GM23248 (cell line): ENCODE measurements around the gene KAT14. TPM values are rescaled to one million over a fixed set of nuclear protein-coding genes. Genes with fewer than 3 reads are reported as not detected.

ENCODE experiments used
- DNase-seq: peaks from one replicate; pipeline ENCODE4 v3.0.0-alpha.2; 2015
- H2AFZ ChIP-seq: fragments of 200-600 bp; sonication (generic); 2 replicates; pipeline ENCODE4 v1.6.1; 2016; ENCODE audit warnings: antibody characterized with exemption
- H3F3A ChIP-seq: fragments of 200-600 bp; sonication (generic); 2 replicates; pipeline ENCODE4 v1.6.1; 2016; ENCODE audit warnings: mild to moderate bottlenecking, antibody characterized with exemption, mixed run types; ENCODE audit not compliant: insufficient read depth
- H3K27ac ChIP-seq: fragments of 200-600 bp; sonication (generic); 2 replicates; pipeline ENCODE4 v1.5.1; 2016; ENCODE audit warnings: mild to moderate bottlenecking
- H3K27me3 ChIP-seq: fragments of 200-600 bp; sonication (generic); replicated peaks from 2 replicates; pipeline ENCODE4 v1.6.1; 2016; ENCODE audit warnings: mild to moderate bottlenecking; ENCODE audit not compliant: insufficient read depth
- H3K36me3 ChIP-seq: fragments of 200-600 bp; sonication (generic); 2 replicates; pipeline ENCODE4 v1.6.1; 2016; ENCODE audit warnings: low read depth, mild to moderate bottlenecking
- H3K4me1 ChIP-seq: fragments of 200-600 bp; sonication (generic); 2 replicates; pipeline ENCODE4 v1.6.1; 2016; ENCODE audit warnings: mild to moderate bottlenecking; ENCODE audit not compliant: insufficient read depth
- H3K4me2 ChIP-seq: fragments of 200-600 bp; sonication (generic); one replicate; pipeline ENCODE4 v1.6.1; 2016; ENCODE audit warnings: mild to moderate bottlenecking; ENCODE audit not compliant: unreplicated experiment
- H3K4me3 ChIP-seq: fragments of 200-600 bp; sonication (generic); 2 replicates; pipeline ENCODE4 v1.5.1; 2016; ENCODE audit warnings: mild to moderate bottlenecking
- H3K79me2 ChIP-seq: fragments of 200-600 bp; sonication (generic); 2 replicates; pipeline ENCODE4 v1.6.1; 2016; ENCODE audit warnings: mild to moderate bottlenecking; ENCODE audit not compliant: insufficient read depth
- H3K9ac ChIP-seq: fragments of 200-600 bp; sonication (generic); 2 replicates; pipeline ENCODE4 v1.6.1; 2016; ENCODE audit warnings: mild to moderate bottlenecking
- H3K9me2 ChIP-seq: fragments of 200-600 bp; sonication (generic); 2 replicates; pipeline ENCODE4 v1.6.1; 2016; ENCODE audit warnings: mixed run types, mild to moderate bottlenecking, moderate library complexity; ENCODE audit not compliant: insufficient read depth
- H3K9me3 ChIP-seq: fragments of 200-600 bp; sonication (generic); one replicate; pipeline ENCODE4 v1.6.1; 2017; ENCODE audit warnings: low read depth
- H4K20me1 ChIP-seq: fragments of 200-600 bp; sonication (generic); 2 replicates; pipeline ENCODE4 v1.6.0; 2016; ENCODE audit not compliant: insufficient read depth
- EZH2 ChIP-seq: fragments of 200-600 bp; sonication (generic); IDR thresholded peaks from 2 replicates; pipeline ENCODE4 v1.6.1; 2018; ENCODE audit warnings: antibody characterized with exemption, mild to moderate bottlenecking; ENCODE audit not compliant: insufficient read depth, poor library complexity, severe bottlenecking
- EZH2phosphoT487 ChIP-seq: fragments of 200-600 bp; sonication (generic); IDR thresholded peaks from 2 replicates; pipeline ENCODE4 v1.6.1; 2018; ENCODE audit warnings: antibody characterized with exemption, moderate library complexity, mild to moderate bottlenecking, low read depth; ENCODE audit not compliant: insufficient read depth
- WGBS, 2 experiments: methylation state at CpG; one replicate each; pipeline ENCODE4 v1.1.6; 2015 to 2017; ENCODE audit warnings: low lambda C conversion rate in 2 of 2, low coverage in 1 of 2; ENCODE audit errors: missing lambda C conversion rate in 2 of 2; 5-methylcytosine and 5-hydroxymethylcytosine counted together
- in situ Hi-C: fragments of 300-500 bp; cut with MboI; formaldehyde crosslinking; loops from 2 replicates; pipeline ENCODE4 v1.15.0; 2020
- polyA plus RNA-seq: library from polyadenylated mRNA; unstranded; fragments of >200 nt; fragmentation: Nextera tagmentation; extraction: Ambion mirVana; gene quantifications from 2 replicates; pipeline ENCODE4 v1.2.1, GENCODE V29; 2016
- total RNA-seq: library from RNA; depleted of rRNA; stranded (reverse); fragments of >200 nt; shearing (Covaris generic); gene quantifications from 2 replicates; pipeline ENCODE4 v1.2.3, GENCODE V29; 2014

KAT14 gene
- total and polyA plus RNA-seq, 2 experiments from 2014 or later: 10.2 to 21.7 TPM

GRCh38 chr20:18133962-18134361 is 3.7 kb upstream of the KAT14 start:
- Histone ChIP-seq H3K9ac (no peak overlapping the region), H2AFZ (no peak overlapping the region), H4K20me1 (no peaks in the 10 kb centered on the region), H3K27me3 (no peaks in the 10 kb centered on the region), H3K27ac (no peak overlapping the region), H3K36me3 (no peaks in the 10 kb centered on the region), H3K4me3 (no peak overlapping the region), H3K9me2 (no peaks in the 10 kb centered on the region), H3K79me2 (peaks cover 10% of the 10 kb centered on the region), H3F3A (0 out of 2 replicates have a peak, but pooled peaks cover 5% of the 10 kb centered on the region), H3K9me3 (no peaks in the 10 kb centered on the region), H3K4me1 (peaks cover 9% of the 10 kb centered on the region), H3K4me2 (no peak overlapping the region)
- in situ Hi-C loops: no loop called here
- WGBS, 2 experiments: 17 to 22% methylated on average over 2 of the region's 2 CpGs
- no peak for DNase-seq
- no peak for TF ChIP-seq EZH2phosphoT487
- TF ChIP-seq EZH2: no peak

GRCh38 chr20:18138266-18138582 is 561 bp downstream of the KAT14 start:
- Histone ChIP-seq H3K4me2 (peak overlapping the region; percentile 84), H4K20me1 (no peaks in the 10 kb centered on the region), H3K9me2 (no peaks in the 10 kb centered on the region), H2AFZ (peak overlapping the region; percentile 100), H3K36me3 (0 out of 2 replicates have a peak, but pooled peaks cover 7% of the 10 kb centered on the region), H3K9ac (peak overlapping the region; percentile 91), H3K4me1 (peaks cover 18% of the 10 kb centered on the region), H3K4me3 (peak overlapping the region; percentile 95), H3K27ac (peak overlapping the region; percentile 66), H3K9me3 (no peaks in the 10 kb centered on the region), H3K79me2 (peaks cover 46% of the 10 kb centered on the region), H3K27me3 (no peaks in the 10 kb centered on the region), H3F3A (0 out of 2 replicates have a peak, but pooled peaks cover 5% of the 10 kb centered on the region)
- no peak for TF ChIP-seq EZH2phosphoT487
- no peak for TF ChIP-seq EZH2
- in situ Hi-C loops: no loop called here
- DNase-seq: no peak
- WGBS, 2 experiments: 0 to 2% methylated on average over 15 of the region's 15 CpGs

- Histone ChIP-seq H3K27ac (no peak overlapping the region; the same call in 1 of the 2 replicates), H3K36me3 (0 out of 2 replicates have a peak, but pooled peaks cover 8% of the 10 kb centered on the region), H3K9ac (peak overlapping the region; percentile 91), H3K27me3 (no peaks in the 10 kb centered on the region), H4K20me1 (no peaks in the 10 kb centered on the region), H3K9me2 (no peaks in the 10 kb centered on the region), H3F3A (0 out of 2 replicates have a peak, but pooled peaks cover 5% of the 10 kb centered on the region), H2AFZ (peak overlapping the region; percentile 100), H3K9me3 (no peaks in the 10 kb centered on the region), H3K79me2 (peaks cover 46% of the 10 kb centered on the region), H3K4me2 (peak overlapping the region; percentile 84), H3K4me1 (peaks cover 18% of the 10 kb centered on the region), H3K4me3 (peak overlapping the region; percentile 95)
- in situ Hi-C loops: no loop called here
- WGBS, 2 experiments: 13 to 15% methylated on average over 7 of the region's 7 CpGs
- TF ChIP-seq EZH2 (no peak), EZH2phosphoT487 (no peak)
- DNase-seq: peak; percentile 7
Measured at GRCh38 chr20:18138639-18139583, 1.2 kb downstream of the KAT14 start.

- H3K79me2 ChIP-seq: peaks cover 46% of the 10 kb centered on the region
Measured at GRCh38 chr20:18139832-18140231, 2.2 kb downstream of the KAT14 start.

More at GRCh38 chr20:18139832-18140231, 2.2 kb downstream of the KAT14 start:
- Histone ChIP-seq H3K9ac (0 out of 2 replicates have a peak overlapping the region, but pooled peaks have one; percentile 91), H3K4me3 (peak overlapping the region; percentile 95), H3K9me3 (no peaks in the 10 kb centered on the region), H4K20me1 (no peaks in the 10 kb centered on the region), H3K9me2 (no peaks in the 10 kb centered on the region), H3K27me3 (no peaks in the 10 kb centered on the region), H3K27ac (no peak overlapping the region), H3K4me2 (peak overlapping the region; percentile 84), H3K36me3 (0 out of 2 replicates have a peak, but pooled peaks cover 8% of the 10 kb centered on the region), H3F3A (0 out of 2 replicates have a peak, but pooled peaks cover 5% of the 10 kb centered on the region), H3K4me1 (peaks cover 18% of the 10 kb centered on the region), H2AFZ (no peak overlapping the region)
- WGBS, 2 experiments: 79 to 90% methylated on average over 2 of the region's 2 CpGs
- in situ Hi-C loops: no loop called here
- DNase-seq: no peak
- TF ChIP-seq EZH2phosphoT487 (no peak), EZH2 (no peak)
